ENCODE measurements around the gene KIAA1217.
"Not testable (repeated sequence)": the region's sequence is repeated elsewhere in the genome, so short reads cannot be mapped to it uniquely, and the experiment has no call there.

The KIAA1217 gene

GRCh38 chr10:24440817-24441797 lies 232.2 kb downstream of the KIAA1217 start:
- TF ChIP-seq ZFX (IDR thresholded peaks at IDR 0.05) (no peak), CTCF (conservative IDR thresholded peaks at IDR 0.05) (no peak)
- no peak overlapping the region for H3K27ac ChIP-seq

DNA sequence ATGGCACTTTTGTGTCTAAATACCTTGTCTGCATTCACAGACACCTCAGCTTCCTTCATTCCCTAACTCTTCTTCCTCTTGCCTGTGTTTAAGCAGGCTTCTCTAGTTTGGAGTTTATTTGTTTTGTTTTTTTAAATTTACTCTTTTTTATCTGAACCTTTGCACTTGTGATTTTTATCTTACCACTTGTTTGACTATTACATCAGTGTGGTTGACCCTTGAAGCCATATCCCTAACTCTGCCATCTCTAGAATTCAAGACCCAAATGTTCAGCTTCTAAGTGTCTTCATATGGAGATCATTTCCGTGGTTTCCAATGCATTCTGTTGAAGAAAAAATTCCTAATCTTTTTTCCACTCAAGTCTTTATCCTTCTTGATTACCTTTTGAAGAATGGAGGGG lies 233.3 kb downstream of the KIAA1217 start:
- TF ChIP-seq CTCF (conservative IDR thresholded peaks at IDR 0.05) = no peak
- TF ChIP-seq ZFX (IDR thresholded peaks at IDR 0.05) = no peak
- H3K27ac ChIP-seq = no peak overlapping the region

GRCh38 chr10:24442641-24443174 lies 233.8 kb downstream of the KIAA1217 start:
- not testable (repeated sequence) for H3K27ac ChIP-seq

DNA sequence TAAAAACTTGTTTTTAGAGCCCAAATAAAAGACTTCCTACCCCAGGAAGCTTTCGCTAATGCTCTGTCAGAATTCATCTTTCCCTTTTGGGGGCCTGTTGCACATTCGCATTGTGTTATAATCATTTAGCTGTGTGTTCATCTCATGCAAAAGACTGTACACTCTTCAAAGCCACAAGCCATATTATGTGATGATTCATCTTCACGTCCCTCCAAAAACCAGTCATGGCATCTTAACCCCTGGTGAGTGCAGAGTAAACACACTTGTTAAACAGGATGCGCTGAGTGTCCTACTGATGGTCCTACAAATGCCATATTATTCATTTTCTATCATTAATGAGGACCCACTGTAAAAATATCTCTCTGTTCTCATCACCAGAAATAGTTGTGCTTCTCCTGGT lies 235.4 kb downstream of the KIAA1217 start:
- no peak overlapping the region for H3K27ac ChIP-seq
- TF ChIP-seq ZFX (IDR thresholded peaks at IDR 0.05) (no peak), CTCF (conservative IDR thresholded peaks at IDR 0.05) (no peak)

- H3K27ac ChIP-seq = not testable (repeated sequence)
Measured at GRCh38 chr10:24445958-24446357, 237.0 kb downstream of the KIAA1217 start.

- TF ChIP-seq CTCF (conservative IDR thresholded peaks at IDR 0.05) (no peak), ZFX (IDR thresholded peaks at IDR 0.05) (no peak)
- H3K27ac ChIP-seq = no peak overlapping the region
Measured at GRCh38 chr10:24446739-24447138, 237.8 kb downstream of the KIAA1217 start.

- no peak overlapping the region for H3K27ac ChIP-seq
- TF ChIP-seq CTCF (conservative IDR thresholded peaks at IDR 0.05) (no peak), ZFX (IDR thresholded peaks at IDR 0.05) (no peak)
Measured at GRCh38 chr10:24448351-24448999, 239.5 kb downstream of the KIAA1217 start.

- no peak overlapping the region for H3K27ac ChIP-seq
- TF ChIP-seq ZFX (IDR thresholded peaks at IDR 0.05) (no peak), CTCF (conservative IDR thresholded peaks at IDR 0.05) (no peak)
Measured at GRCh38 chr10:24449321-24449740, 240.4 kb downstream of the KIAA1217 start.
